Stimulated activated naive CD8-positive, alpha-beta T cell treated with anti-CD3 and anti-CD28 coated beads, Interleukin-15, Interleukin-2, amounts not matched to agents 100 U/mL and 50 U/mL, for 24 hours (primary cell): ENCODE results near the gene CAPN2.
A peak's percentile ranks its signal among the peaks of the same experiment; 100 is the strongest.

Experiments used
- ATAC-seq: fragments of 150-1000 bp; cut with Tn5 transposase; one replicate; pipeline ENCODE4 v1.10.0; 2021
- DNase-seq: peaks from one replicate; pipeline ENCODE4 v3.0.0; 2021

CAPN2 gene

DNA sequence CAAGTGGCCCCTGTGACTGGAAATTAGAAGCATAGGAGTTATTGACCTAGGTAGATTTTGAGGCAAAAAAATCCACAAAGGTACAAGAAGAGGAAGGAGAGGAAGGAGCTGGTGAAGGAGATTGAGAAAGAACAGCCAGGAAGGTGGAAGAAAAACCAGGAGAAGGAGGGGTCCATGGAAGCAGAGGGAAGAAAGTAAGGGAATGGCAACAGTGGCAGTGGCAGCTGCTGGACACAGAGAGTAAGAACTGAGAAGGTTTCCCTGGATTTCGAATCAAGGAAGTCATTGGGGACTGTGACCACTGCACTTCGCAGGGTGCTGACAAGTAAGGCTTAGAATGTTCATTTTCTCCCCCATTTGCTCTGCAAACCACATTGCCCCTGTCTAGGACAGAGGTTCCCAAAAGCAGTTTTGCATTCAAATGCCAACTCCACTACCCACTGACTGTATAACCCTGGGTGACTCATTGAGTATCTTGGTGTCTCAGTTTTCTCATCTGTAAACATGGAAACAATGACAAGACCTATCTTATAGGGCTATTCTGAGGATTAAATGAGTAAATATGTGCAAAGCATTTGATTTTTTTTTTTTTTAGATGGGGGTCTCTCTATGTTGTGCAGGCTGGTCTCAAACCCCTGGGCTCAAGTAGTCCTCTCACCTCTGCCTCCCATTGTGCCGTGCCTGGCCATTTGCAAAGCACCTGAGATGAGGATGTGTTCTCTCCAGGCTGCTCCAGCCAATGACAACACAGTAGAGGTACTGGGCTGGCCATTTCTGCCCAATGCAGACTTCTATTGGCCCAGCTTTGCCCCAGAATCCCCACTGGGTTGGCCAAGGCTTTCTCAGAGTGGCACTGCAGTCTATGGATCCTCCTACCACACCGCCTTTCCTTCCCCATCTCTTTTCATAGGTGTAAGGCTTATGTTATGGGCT, 9.3 kb upstream of the CAPN2 start:
- DNase-seq, result no peak
- ATAC-seq, result peak; percentile 79

GRCh38 chr1:223703668-223704013, 8.7 kb upstream of the CAPN2 start:
- ATAC-seq (no peak), DNase-seq (no peak)

DNA sequence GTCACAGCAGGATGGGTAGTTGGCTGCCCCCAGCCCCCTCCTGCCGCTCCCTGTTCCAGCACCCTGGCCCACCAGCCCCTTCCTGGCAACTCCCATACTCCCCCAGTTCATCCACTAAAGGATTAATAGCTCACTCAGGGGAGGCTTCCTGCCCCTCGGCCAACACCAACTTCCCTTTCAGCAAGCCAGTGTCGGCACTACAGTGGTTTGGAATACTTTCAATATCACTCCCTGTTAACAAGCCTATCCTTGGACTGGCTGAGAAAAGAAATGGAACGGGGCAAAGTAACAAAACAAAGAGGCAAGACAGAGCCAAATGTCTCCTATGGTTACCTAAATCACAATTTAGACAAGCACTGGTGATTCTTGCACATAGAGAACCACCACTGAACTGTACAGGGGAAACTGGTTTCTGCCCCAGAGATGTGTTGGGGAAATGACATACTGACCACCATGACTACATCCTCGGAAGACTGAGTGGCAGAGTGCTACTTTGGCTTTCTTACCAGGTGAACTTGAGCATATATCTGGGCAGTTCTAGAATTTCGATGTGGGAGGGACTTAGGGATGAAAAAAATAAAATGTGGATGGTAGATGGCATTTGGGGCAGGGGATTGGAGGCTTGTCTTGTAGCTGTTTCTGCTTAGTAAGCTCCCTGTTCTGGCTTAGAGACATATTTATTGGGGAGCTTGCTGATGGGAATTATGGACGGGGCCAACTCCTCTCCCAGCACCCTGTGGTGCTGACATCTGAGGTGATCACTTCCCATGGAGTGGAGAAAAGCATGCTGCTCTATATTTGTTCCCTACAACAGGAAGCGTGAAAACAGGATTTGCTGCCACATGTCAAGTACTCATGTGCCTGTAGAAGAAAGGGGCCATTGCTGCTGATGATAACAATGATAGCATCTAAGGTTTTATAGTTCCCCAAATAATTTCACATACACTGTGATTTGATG, 7.1 kb upstream of the CAPN2 start:
- no peak for ATAC-seq
- DNase-seq, result no peak

DNA sequence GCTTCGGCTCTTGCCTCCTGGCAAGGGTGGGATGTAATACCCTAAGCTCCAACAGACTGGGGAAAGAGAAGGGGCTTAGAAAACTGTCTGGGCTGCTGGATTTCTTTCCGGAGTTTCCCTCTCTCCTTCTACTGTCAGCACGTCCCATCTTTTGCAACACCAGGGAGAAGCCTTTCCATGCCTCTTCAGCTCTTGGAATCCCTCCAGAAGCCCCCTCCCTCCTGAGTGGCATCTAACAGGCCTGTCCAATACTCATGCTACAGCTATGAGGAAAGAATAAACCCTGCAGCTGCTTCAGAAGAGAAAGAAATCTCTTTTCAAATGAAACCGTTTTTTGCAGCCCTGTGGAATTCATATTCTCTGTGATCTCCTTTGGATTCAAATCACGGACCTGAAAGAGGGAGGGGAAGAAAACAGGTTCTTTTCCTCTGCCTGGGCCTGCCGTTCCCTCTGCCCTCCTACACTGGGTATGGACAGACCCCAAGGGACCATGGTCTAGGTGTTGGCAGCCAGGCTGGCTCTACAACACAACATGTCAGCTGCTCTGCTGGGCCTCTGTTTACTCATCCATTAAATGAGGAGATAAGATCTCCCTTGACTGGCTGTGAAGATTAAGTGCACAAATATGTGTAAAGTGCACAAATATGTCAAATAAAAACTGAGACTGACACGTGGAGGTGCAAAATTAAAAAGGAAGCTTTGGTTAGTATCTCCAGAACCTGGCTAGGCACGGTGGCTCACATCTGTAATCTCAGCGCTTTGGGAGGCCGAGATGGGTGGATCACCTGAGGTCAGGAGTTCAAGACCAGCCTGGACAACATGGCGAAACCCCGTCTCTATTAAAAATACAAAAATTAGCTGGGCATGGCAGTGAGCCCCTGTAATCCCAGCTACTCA, 6.0 kb upstream of the CAPN2 start:
- no peak for DNase-seq
- ATAC-seq, result no peak

GRCh38 chr1:223707256-223708000, 4.9 kb upstream of the CAPN2 start:
- no peak for ATAC-seq
- DNase-seq, result no peak

GRCh38 chr1:223708001-223708359, 4.4 kb upstream of the CAPN2 start:
- DNase-seq (no peak), ATAC-seq (no peak)

GRCh38 chr1:223708651-223709268, 3.6 kb upstream of the CAPN2 start:
- no peak for ATAC-seq
- DNase-seq, result no peak

DNA sequence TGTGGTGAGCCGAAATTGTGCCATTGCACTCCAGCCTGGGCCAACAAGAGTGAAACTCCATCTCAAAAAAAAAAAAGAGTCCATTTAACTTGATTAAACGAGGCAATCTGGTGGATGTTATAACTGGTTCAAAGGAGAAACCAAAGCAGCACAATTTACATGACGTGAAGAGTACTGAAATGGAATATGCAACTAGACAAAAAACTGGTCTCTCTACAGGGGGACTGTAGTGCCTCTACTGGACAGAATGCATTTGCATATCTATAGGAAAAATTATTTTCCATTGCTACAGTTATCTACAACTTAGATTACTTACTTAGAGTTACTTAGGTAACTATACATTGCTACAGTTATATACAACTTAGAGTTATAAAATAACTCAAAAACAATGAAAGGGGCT, 2.7 kb upstream of the CAPN2 start:
- ATAC-seq (no peak), DNase-seq (no peak)

DNA sequence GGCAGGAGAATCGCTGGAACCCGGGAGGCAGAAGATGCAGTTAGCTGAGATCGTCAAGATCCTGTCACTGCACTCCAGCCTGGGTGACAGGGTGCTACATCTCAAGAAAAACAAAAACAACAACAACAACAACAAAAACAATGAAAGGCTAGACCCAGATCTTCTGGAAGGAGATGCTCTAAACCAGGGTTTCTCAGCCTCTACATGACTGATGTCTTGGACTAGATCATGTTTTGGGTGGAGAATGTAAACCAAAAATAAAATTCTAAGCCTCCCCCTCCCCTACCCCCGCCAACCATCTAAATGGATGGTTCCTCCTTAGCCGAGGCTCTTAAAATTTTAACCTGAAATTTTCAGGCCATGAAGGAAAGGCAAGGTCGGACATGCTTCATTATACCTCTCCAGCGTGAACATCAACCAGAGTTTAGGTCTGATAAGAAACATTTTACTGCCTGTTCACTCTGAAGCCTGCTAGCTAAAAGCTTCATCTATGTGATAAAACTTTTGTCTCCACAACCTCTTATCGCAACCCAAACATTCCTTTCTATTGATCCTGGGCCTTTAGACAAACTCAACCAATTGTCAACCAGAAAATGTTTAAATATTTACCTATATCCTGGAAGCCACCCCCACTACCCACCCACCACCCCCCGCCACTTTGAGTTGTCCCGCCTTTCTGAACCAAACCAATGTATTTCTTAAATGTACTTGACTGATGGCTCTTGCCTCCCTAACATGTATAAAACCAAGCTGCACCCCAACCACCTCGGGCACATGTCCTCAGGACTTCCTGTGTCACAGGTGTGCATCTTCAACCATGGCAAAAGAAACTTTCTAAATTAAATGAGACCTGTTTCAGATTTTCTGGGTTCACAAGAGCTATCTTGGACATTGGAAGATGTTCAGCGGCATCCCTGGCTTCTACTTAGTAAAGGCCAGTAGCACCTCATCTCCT, 1.9 kb upstream of the CAPN2 start:
- no peak for DNase-seq
- ATAC-seq, result no peak

- ATAC-seq (no peak), DNase-seq (no peak)
These were observed 1.2 kb upstream of the CAPN2 start for GRCh38 chr1:223711173-223711572.

DNA sequence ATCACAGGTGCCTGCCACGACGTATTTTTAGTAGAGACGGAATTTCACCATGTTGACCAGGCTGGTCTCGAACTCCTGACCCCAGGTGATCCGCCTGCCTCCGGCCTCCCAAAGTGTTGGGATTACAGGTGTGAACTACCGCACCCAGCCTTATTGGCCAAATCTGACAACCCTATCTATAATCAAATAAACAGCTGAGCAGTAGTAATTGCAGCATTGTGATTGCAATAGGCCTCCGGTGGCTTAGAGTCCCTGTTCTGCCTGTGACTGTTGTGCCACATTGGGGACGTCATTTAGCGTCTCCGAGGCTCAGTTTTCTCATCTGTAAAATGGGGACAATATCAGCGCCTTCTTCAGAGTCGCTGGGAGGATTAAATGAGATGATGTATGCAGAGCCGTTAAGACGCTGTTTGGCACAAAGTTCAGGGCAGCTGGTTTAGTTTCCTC, 569 bp upstream of the CAPN2 start:
- DNase-seq (no peak), ATAC-seq (no peak)

GRCh38 chr1:223712850-223713474, 623 bp downstream of the CAPN2 start:
- peak; percentile 47 for ATAC-seq
- DNase-seq, result peak; percentile 63

DNA sequence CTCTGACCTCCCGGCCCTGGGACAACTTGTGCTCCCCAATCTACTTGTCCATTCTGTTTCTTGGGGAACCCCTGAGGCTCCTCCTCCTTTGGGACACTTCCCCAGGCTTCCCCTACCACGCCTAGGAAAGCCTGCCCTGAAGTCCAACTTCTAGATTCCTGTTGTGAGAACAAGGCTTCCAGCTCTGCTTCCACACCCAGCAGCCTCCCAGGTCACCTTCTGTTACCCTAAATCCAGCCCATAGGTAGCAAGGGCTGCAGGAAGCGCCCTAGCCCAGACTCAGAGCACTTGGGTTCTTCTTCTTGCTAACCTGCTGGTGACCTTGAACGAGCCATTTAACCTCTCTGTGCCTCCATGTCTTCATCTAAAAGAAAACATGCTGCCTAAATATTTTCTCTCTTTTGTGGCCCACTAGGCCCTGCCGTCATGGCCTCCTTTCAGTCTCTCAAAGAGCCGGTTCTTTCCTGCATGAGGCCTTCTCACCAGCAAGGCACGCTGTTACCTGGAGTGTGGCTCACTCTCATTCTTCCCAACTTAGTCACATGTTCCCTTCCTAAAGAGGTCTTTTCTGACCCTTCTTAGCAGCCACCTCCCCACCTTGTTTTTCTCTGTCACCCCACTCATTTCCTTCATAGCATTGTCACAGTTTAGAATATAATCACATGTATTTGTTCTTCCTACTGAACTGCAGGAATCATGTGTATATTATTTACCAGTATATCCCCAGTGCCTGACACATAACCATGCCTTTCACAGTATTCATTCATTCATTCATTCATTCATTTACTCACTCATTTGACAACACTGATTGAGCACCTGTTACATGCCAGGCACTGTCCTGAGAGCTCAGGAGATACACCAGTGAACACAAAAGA, 1.4 kb downstream of the CAPN2 start:
- ATAC-seq, result no peak

GRCh38 chr1:223714421-223714724, 2.0 kb downstream of the CAPN2 start:
- DNase-seq (no peak), ATAC-seq (no peak)

More for the DNA sequence above, 1.4 kb downstream of the CAPN2 start:
- DNase-seq, result no peak

- DNase-seq, result no peak
- ATAC-seq, result no peak
These were observed 2.7 kb downstream of the CAPN2 start for GRCh38 chr1:223714849-223715603.

GRCh38 chr1:223715604-223716172, 3.3 kb downstream of the CAPN2 start:
- no peak for ATAC-seq
- no peak for DNase-seq

- peak; percentile 53 for DNase-seq
- peak; percentile 66 for ATAC-seq
These were observed 4.0 kb downstream of the CAPN2 start for GRCh38 chr1:223716302-223716862.
